ENCODE results near the gene SCO1.
A peak's percentile ranks its signal among the peaks of the same experiment; 100 is the strongest.
"Not testable (repeated sequence)": the region's sequence is repeated elsewhere in the genome, so short reads cannot be mapped to it uniquely, and the experiment has no call there.

SCO1 gene

DNA sequence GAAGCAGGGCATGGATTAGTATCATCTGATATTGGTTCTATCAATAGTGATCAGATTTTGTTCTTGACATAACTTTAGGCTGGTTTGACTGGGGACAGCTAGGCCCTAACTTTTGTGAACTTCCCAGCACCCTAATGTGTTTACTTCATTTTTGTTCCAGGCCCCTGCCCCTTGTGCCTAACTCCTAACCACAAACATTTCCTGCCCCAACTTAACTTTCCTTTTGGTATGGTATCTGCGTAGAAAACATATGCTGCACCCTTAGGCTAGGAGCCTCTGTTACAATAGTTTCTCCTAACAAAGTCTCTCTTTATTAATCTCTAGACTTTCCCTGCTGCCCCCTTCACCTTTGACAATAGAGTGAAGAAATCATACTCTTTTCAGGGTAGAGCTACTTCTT lies 2.5 kb upstream of the SCO1 start:
- Mint-ChIP-seq H3K27me3 (no peaks in the 10 kb centered on the region), H3K27ac (peak overlapping the region; percentile 64), H3K9me3 (no peaks in the 10 kb centered on the region), H3K36me3 (peaks cover 3% of the 10 kb centered on the region), H3K4me1 (peaks cover 21% of the 10 kb centered on the region), H3K4me3 (peak overlapping the region; percentile 66)
- DNase-seq (ENCODE audit: low spot score in 2 of 2) (no peak), ATAC-seq (ENCODE audit: low read depth) (no peak)

DNA sequence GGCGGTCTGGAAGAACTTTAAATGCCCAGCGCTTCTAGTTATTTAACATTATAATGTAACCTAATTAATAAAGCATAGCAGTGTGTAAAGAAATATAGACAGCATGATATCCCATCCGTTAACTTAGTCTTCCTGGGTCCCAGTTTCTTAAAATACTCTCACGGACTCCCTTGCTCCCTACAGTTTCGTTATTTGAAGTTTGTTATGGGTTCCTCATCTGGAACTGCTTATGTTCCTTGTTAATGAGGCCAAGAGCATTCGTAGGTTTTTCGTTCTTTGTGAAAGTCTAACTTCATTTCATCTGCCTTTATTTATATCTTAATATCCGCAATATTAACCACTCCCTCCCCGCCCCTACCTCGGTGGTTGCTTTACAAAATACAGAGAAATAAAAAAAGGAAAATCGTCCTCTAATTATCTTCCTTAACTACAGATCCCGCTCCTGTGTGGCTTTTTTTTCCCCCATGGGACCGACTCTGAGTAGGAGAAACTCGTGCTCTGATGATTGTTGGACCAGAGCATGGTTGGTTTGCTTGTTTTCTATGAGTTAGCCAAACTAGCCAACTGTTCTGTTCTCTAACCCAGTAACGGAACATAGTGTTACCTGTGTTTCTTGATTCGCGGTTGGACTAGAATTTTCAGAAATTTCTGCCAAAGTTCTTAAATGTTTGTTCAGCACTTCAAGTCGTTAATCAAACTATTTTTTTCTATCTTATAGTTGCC lies 924 bp upstream of the SCO1 start:
- Mint-ChIP-seq H3K27ac (peak overlapping the region; percentile 98), H3K27me3 (no peaks in the 10 kb centered on the region), H3K36me3 (peaks cover 9% of the 10 kb centered on the region), H3K4me3 (peak overlapping the region; percentile 97), H3K9me3 (no peaks in the 10 kb centered on the region), H3K4me1 (peaks cover 25% of the 10 kb centered on the region)
- no peak for DNase-seq (ENCODE audit: low spot score in 2 of 2)
- ATAC-seq (ENCODE audit: low read depth) = no peak

GRCh38 chr17:10695875-10696407 lies 1.4 kb downstream of the SCO1 start:
- H3K36me3 Mint-ChIP-seq = peaks cover 16% of the 10 kb centered on the region
- not testable (repeated sequence) for H3K27ac Mint-ChIP-seq

GRCh38 chr17:10687499-10687898 lies 9.8 kb downstream of the SCO1 start:
- ATAC-seq (ENCODE audit: low read depth) = no peak
- Mint-ChIP-seq H3K4me1 (peaks cover 17% of the 10 kb centered on the region), H3K36me3 (peaks cover 29% of the 10 kb centered on the region), H3K9me3 (no peaks in the 10 kb centered on the region), H3K4me3 (no peak overlapping the region), H3K27ac (no peak overlapping the region), H3K27me3 (no peaks in the 10 kb centered on the region)
- no peak for DNase-seq (ENCODE audit: low spot score in 2 of 2)

More at GRCh38 chr17:10695875-10696407, 1.4 kb downstream of the SCO1 start:
- not testable (repeated sequence) for DNase-seq (ENCODE audit: low spot score in 2 of 2); H3K9me3 Mint-ChIP-seq; H3K27me3 Mint-ChIP-seq; ATAC-seq (ENCODE audit: low read depth)
- Mint-ChIP-seq H3K4me1 (peaks cover 26% of the 10 kb centered on the region), H3K4me3 (peak overlapping the region; percentile 97)

GRCh38 chr17:10683853-10684252 lies 13.5 kb downstream of the SCO1 start:
- Mint-ChIP-seq H3K27ac (no peak overlapping the region), H3K27me3 (no peaks in the 10 kb centered on the region), H3K4me3 (no peak overlapping the region), H3K36me3 (peaks cover 32% of the 10 kb centered on the region), H3K4me1 (peaks cover 2% of the 10 kb centered on the region), H3K9me3 (no peaks in the 10 kb centered on the region)
- no peak for ATAC-seq (ENCODE audit: low read depth)
- no peak for DNase-seq (ENCODE audit: low spot score in 2 of 2)

DNA sequence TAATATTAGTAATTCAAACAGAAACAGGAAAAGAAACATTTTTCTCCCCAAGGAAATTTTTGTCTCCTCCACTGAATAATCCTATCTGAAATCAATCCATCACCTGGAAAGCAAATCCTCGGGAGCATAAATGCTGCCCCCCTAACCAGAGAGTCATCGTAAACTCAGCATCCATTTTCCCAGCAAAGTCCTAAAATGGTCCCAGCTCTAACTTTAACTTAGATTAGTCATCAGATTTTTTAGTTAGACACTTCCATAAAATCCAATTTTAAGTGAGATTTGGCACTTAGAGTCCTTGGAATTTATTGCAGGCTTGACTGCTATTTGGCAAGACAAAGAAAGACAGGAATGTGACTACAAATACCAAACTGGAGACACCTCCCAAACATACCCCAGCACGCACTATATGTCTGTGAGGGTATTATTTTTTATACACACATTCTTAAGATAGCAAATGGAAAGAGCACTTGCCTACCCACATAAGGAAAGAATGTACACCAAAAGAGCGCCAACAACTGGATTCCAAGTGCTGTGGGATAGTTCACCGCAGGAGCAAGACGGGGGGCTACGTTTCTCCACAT lies 15.4 kb downstream of the SCO1 start:
- ATAC-seq (ENCODE audit: low read depth) (no peak), DNase-seq (ENCODE audit: low spot score in 2 of 2) (no peak)
- no peak overlapping the region for H3K4me3 Mint-ChIP-seq
- no peaks in the 10 kb centered on the region for H3K9me3 Mint-ChIP-seq
- no peak overlapping the region for H3K27ac Mint-ChIP-seq
- peaks cover 33% of the 10 kb centered on the region for H3K36me3 Mint-ChIP-seq
- H3K27me3 Mint-ChIP-seq = no peaks in the 10 kb centered on the region
- peaks cover 2% of the 10 kb centered on the region for H3K4me1 Mint-ChIP-seq

GRCh38 chr17:10674704-10675103 lies 22.6 kb downstream of the SCO1 start:
- no peak overlapping the region for H3K4me3 Mint-ChIP-seq
- H3K36me3 Mint-ChIP-seq = peaks cover 19% of the 10 kb centered on the region
- DNase-seq (ENCODE audit: low spot score in 2 of 2) (no peak), ATAC-seq (ENCODE audit: low read depth) (no peak)
- no peaks in the 10 kb centered on the region for H3K9me3 Mint-ChIP-seq
- H3K27me3 Mint-ChIP-seq = no peaks in the 10 kb centered on the region
- H3K4me1 Mint-ChIP-seq = no peaks in the 10 kb centered on the region
- no peak overlapping the region for H3K27ac Mint-ChIP-seq

DNA sequence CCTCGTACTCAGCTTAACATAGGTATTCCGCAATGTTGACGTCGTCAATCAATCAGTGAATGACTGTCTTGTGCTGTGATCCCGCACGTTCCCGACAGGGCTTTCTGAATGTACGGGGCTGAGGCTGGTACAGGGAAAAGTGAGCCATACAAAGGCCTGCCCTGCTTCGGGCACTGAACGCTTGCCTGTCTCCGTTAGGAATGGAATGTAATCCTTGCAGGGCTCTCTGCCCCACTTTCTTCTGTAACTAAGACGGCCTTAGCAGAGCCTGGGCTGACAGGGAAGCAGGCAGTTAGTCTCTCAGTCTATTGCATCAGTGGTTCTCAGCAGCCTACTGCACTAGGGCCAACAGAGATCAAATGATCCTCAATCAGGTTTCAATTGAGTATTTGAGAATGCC lies 24.0 kb downstream of the SCO1 start:
- Mint-ChIP-seq H3K27me3 (no peaks in the 10 kb centered on the region), H3K27ac (no peak overlapping the region), H3K9me3 (no peaks in the 10 kb centered on the region), H3K36me3 (peaks cover 16% of the 10 kb centered on the region), H3K4me3 (no peak overlapping the region), H3K4me1 (no peaks in the 10 kb centered on the region)
- no peak for DNase-seq (ENCODE audit: low spot score in 2 of 2)
- ATAC-seq (ENCODE audit: low read depth) = no peak

DNA sequence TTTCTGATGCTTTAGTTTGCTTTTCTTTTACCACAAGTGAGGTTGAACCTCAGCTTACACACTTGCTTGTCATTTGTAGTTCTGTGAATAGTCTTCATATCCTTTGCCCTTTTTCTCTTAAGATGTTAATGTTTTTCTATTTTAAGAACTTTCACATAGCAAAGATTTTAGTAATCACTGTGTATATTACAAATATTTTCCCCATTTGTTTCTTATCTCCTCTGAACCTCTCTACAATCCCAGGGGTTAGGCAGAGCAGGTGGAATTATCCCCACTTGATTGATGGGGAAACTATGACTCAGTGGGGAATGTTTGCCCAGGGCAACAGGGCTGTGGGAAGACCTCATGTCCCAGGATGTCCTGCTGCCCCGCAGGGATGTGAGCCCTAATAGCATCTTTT lies 28.6 kb downstream of the SCO1 start:
- Mint-ChIP-seq H3K27me3 (no peaks in the 10 kb centered on the region), H3K36me3 (no peaks in the 10 kb centered on the region), H3K27ac (no peak overlapping the region), H3K9me3 (no peaks in the 10 kb centered on the region), H3K4me3 (no peak overlapping the region), H3K4me1 (no peaks in the 10 kb centered on the region)
- DNase-seq (ENCODE audit: low spot score in 2 of 2) = no peak
- no peak for ATAC-seq (ENCODE audit: low read depth)

DNA sequence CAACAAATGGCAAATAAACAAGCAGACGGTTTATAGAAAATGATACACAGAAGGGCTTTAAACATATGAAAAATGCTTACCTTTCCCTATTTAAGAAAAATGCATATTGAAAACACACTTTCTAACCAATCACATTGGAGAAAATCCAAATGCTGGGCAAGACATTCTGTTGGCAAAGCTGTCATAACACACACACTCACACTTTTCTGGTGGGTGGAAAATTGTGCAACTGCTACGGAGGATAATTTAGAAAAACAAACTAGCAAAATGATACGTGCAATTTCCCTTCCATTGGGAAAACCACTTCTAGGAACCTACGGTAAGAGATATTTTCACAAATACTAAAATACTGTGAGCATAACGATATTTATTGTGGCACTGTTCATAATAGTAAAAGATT lies 30.4 kb downstream of the SCO1 start:
- Mint-ChIP-seq H3K27me3 (no peaks in the 10 kb centered on the region), H3K4me3 (no peak overlapping the region), H3K36me3 (peaks cover 6% of the 10 kb centered on the region), H3K9me3 (no peaks in the 10 kb centered on the region), H3K4me1 (no peaks in the 10 kb centered on the region), H3K27ac (no peak overlapping the region)
- ATAC-seq (ENCODE audit: low read depth) (no peak), DNase-seq (ENCODE audit: low spot score in 2 of 2) (no peak)

GRCh38 chr17:10664571-10664970 lies 32.8 kb downstream of the SCO1 start:
- DNase-seq (ENCODE audit: low spot score in 2 of 2) (no peak), ATAC-seq (ENCODE audit: low read depth) (no peak)
- no peak overlapping the region for H3K4me3 Mint-ChIP-seq
- H3K36me3 Mint-ChIP-seq = peaks cover 11% of the 10 kb centered on the region
- H3K27me3 Mint-ChIP-seq = no peaks in the 10 kb centered on the region
- H3K4me1 Mint-ChIP-seq = no peaks in the 10 kb centered on the region
- no peak overlapping the region for H3K27ac Mint-ChIP-seq
- H3K9me3 Mint-ChIP-seq = no peaks in the 10 kb centered on the region

DNA sequence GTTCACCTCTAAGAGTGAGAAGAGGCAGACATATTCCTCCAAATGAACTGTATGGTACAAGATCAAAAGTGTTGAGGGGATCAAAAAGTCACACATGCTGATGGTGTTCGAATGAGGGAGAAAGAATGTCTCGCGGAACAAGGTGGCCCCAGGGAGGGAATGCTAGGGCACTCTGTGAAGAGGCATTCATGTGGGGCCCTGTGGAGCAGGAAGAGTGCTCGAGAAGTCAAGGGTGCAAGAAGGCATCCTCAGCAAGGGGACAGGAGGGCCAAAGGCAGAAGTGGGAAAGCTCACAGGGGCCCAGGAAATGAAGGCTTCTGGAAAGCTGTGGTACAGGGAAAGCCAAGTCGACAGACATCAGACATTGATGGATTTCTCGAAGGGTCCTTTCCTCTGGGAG lies 34.1 kb downstream of the SCO1 start:
- peaks cover 19% of the 10 kb centered on the region for H3K36me3 Mint-ChIP-seq
- no peak overlapping the region for H3K27ac Mint-ChIP-seq
- ATAC-seq (ENCODE audit: low read depth) = no peak
- H3K4me1 Mint-ChIP-seq = no peaks in the 10 kb centered on the region
- H3K27me3 Mint-ChIP-seq = no peaks in the 10 kb centered on the region
- H3K9me3 Mint-ChIP-seq = no peaks in the 10 kb centered on the region
- DNase-seq (ENCODE audit: low spot score in 2 of 2) = no peak
- H3K4me3 Mint-ChIP-seq = no peak overlapping the region

GRCh38 chr17:10661437-10661836 lies 35.9 kb downstream of the SCO1 start:
- no peaks in the 10 kb centered on the region for H3K9me3 Mint-ChIP-seq
- no peaks in the 10 kb centered on the region for H3K27me3 Mint-ChIP-seq
- H3K27ac Mint-ChIP-seq = no peak overlapping the region
- H3K36me3 Mint-ChIP-seq = peaks cover 19% of the 10 kb centered on the region
- no peak for DNase-seq (ENCODE audit: low spot score in 2 of 2)
- H3K4me3 Mint-ChIP-seq = no peak overlapping the region
- ATAC-seq (ENCODE audit: low read depth) = no peak
- H3K4me1 Mint-ChIP-seq = no peaks in the 10 kb centered on the region

GRCh38 chr17:10657879-10658278 lies 39.5 kb downstream of the SCO1 start:
- peaks cover 15% of the 10 kb centered on the region for H3K36me3 Mint-ChIP-seq
- no peak for DNase-seq (ENCODE audit: low spot score in 2 of 2)
- H3K9me3 Mint-ChIP-seq = no peaks in the 10 kb centered on the region
- no peak overlapping the region for H3K27ac Mint-ChIP-seq
- no peak overlapping the region for H3K4me3 Mint-ChIP-seq
- ATAC-seq (ENCODE audit: low read depth) = no peak
- H3K27me3 Mint-ChIP-seq = no peaks in the 10 kb centered on the region
- H3K4me1 Mint-ChIP-seq = peaks cover 2% of the 10 kb centered on the region

- Mint-ChIP-seq H3K9me3 (no peaks in the 10 kb centered on the region), H3K27me3 (no peaks in the 10 kb centered on the region), H3K27ac (no peak within 1 kb of the TSS), H3K4me3 (no peak within 1 kb of the TSS), H3K36me3 (peaks cover 13% of the 10 kb centered on the region), H3K4me1 (peaks cover 4% of the 10 kb centered on the region)
- no peak for ATAC-seq (ENCODE audit: low read depth)
- DNase-seq (ENCODE audit: low spot score in 2 of 2) = no peak
These were observed 40.2 kb downstream of the SCO1 start, which contains the start of gene MYH3 for GRCh38 chr17:10657148-10657547. TSS of gene MYH3 (minus strand) at chr17:10657309. CDS start at chr17:10655064, 2,245 bp downstream.
